DMS153 (cell line): ENCODE results near the gene OSM.

ENCODE experiments used
- DNase-seq: peaks from one replicate; lab custom pipeline; 2025; lab: John Stamatoyannopoulos, UW

Gene OSM

DNA sequence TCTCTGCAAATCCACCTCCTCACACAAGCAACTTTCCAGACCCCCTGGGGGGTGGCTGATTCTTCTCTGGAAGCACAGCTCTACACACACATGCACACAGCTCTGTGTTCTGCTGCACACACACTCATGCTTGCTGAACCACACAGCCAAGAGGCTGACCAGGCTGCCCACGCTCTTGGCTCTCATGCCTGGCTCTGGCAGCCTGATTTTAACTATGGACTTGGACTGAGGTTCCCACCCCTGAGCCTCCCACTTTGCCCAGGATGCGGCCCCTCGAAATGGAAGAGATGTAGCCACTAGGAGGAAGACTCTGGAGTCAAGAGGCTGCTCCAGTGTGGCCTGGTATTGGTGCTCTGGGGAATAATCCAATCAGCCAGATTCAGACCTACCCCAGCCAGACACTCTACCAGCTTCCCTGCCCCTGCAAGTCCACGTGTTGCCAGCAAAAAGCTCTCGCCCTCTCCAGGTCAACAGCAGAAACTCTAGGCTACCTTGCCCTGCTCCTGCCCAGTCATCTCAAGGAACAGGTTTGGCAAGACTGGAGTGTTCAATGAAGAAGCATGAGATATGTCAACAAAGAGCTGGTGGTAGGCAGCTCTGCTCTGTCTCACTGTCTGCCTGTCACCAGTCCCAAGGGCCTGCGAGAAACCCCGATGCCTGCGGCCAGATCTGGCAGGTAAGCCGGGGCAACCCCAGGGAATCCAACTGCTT lies 31.5 kb upstream of the OSM start:
- DNase-seq = no peak

DNA sequence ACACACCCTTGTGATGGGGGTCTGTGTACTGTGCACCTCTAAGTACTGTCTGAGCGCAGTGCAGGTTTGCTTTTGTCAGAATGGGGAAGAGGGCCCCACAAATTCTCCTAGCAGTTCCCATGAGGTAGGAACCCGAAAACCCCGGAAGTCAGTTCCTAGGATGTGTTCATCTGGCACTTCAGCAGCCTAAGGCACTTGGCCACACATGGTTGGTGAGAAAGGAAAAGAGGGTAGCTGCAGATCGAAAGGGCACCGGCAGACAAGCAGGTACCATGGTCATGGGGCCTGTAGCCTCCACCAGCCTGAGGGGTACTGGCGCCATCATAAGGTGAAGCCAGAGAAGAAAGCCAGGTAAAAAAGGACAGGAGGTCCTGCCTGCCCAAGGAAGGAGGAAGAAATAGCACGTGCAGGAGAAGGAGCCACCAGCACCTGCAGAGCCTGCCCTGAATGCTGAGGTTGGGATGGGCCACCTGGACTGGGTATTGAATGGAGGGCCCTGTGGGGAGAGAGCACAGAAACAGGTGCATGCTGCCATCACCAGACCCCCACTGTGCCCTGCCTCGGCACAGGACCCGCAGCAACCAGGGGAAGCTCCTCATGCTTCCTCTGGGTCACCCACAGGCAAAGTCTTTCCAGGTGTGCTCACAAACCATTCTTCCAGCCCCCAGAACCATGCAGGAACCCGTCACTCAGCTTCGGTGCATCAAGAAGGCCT lies 30.8 kb upstream of the OSM start:
- DNase-seq = no peak

DNA sequence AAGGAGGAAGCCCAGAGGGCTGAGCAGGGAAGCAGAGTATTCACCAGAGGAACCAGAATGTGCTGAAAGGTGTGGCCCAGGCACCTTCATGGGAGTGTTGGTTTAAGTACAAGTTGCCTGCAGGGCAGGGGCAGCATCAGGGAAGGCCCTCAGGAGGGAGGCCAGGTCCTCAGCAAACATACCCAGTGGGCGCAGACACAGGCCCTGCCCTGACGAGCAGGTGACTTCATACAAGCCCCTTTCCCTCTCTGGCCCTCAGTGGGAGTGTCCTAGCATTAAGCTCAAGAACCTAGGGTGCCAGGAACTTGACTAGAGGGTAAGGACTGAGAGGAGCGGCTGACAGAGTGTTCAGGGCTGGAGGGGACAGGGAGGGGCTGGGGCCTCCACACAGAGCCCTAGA lies 30.2 kb upstream of the OSM start:
- no peak for DNase-seq

DNA sequence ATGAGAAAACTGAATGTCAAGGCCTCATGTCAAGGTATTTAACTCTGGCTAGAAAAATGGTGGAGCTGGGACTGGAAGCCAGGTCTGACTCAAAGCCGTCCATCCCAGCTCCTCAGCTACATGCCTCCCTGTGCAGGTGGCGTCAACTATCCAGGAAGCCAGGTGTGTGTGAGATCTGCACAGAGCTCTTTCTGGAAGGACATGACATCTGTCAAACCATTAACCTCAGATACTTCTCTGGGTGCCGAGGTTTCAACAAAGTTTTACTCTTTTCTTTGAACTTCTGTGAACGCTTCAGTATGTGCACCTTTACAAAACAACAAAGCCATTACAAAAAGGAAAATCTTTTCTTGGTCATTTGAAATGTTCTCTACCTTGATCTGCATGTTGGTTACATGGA lies 29.7 kb upstream of the OSM start:
- DNase-seq = no peak

DNA sequence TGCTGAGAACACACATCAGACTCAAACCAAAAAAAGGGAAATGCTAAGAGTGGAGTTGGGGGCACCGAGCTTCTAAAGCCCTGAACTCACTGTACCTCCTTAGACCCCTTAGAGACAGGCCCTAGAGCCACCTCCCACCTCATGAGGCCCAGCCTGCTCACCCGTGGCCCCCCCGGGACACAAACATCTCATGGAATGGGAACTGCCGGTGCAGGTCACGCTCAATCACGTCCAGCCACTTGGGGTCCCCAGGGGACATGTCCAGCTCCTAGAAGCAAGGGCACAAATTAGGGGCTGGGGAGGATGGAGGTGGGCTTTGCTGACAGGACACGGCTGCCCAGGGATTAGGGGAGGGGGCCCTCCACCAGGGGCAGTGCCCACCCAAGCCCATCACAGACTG lies 28.9 kb upstream of the OSM start:
- no peak for DNase-seq

DNA sequence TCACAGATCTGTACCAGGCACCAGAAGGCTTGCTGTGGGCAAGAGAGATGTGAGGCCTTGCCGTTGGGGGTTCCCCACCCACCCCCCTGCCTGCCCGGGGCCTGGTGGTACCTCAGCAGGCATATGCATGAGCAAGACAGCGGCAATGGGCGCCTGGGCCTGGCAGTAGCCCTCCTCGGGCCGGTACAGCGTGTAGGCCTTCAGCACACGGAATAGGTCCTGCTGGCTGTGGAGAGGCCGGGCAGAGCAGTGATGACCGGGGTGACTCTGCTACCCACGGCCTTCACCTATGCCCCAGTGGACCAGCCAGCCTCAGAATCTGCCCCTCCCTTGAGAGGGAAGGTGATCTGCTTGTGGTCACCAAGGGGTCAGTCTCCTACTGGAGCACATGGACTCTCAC lies 28.2 kb upstream of the OSM start:
- no peak for DNase-seq

DNA sequence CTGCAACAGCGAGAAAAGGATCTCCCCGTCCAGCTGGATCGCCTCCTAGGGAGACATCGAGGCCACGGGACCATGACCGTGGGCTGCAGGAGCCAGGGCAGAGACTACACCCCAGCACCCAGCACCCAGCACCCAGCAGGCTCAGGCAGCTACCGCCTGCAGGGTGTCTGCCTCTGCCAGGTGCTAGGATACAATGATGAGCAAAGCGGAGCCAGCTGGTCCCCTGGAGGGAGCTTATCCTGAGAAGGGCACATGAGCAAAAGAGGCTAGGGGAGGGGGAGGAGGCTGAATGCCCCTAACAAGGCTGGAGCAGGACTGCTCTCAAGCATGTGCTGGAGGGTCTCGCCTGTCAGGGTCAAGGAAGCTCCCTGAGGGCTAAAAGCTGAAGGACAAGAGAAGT lies 27.4 kb upstream of the OSM start:
- no peak for DNase-seq

DNA sequence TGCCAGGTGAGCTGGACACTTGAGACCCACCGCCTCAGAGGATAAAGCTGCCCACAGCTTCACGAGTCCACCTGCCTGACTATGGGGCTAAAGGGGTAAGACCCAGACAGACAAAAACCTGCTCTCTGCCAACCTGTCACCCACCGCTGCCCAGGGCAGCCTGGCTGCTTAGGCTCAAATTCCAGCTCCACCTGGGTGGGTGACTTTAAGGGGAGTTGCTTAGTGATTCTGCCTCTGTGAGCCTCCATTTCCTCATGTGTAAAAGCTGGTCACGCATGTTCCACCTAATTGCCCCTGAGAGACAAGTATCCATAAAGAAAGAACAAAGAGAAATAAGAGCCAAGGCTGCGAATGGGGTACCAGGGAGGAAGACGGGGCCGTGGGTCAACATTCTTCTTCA lies 26.4 kb upstream of the OSM start:
- no peak for DNase-seq

DNA sequence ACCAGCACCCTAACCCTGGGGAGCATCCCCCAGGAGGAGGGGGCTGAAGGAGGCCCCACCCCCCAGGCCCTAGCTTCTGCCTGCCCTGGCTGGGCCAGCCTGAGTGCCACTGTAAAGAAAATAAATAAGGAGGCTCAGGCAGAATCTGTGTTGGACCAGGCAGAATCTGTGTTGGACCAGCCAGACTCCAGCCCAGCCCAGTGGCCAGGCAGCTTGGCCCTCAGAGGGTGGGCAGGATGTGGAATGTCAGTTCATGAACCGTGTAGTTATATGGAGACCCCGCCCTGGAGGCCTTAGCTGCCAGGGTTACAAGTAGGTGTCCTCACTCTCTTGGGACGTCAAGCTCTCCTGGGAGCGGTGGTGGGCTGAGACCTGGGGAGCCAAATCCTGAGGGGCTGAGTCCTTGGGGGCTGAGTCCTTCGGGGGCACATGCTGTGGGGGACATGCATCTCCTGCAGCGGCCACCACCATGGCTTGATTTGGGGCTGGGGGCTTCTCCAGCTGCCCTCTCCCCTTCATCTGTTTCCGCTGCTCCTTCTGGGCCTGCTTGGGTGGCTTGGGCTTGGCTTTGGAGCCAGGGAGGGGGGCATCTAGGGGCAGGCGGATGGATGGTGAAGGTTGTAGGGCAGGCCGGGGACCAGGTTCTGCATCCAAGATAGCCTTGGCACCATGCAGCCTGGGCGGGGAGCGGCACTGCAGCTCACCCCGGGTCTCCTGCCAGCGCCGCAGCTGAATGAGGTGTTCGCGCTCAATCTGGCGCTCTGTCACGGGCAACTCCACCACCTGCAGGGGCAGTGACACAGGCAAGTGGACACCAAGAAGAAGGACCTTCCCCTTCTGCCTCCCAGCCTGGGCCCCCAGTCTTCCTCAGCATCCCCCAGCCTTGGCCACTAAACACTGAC lies 25.7 kb upstream of the OSM start:
- no peak for DNase-seq

DNA sequence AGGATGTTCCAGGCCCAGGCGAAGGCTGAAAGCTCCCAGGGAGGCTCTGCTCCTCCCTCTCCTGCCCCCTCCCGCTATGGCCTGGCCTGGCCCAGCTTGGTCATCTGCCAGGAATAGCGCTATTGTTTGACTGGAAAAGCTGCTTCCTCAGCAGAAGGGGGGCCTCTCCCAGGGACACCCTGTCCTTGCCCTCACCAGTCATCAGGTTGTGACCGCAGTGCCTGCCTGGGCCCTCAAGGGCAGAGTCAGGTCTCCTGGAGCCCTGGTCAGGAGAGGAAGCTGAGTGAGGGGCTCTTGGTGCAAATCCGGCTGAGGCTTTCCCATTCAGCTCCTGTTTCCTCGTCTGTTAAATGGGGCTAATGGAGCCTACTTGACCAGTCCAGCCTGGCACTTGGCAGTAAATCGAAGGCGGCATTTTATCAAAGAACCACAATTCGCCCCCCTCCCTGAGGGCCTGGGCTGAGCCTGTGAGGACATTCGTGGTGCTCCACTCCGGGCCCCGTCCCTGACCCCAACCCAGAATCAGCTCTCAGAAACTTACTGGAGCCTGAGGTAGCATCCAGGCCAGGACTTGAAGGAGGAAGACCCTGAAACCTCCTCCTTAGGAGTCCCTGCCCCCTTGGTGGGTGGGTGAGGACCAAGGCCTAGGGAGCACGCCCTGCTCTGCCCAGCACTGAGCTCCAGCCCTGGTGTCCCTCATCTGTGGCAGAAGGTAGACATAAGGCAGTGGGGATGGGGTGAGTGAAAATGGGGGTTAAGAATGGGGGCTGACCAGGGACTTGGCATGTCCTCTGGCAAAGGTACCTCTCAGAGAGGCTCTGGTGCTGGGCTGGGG lies 24.6 kb upstream of the OSM start:
- peak; percentile 85 for DNase-seq

DNA sequence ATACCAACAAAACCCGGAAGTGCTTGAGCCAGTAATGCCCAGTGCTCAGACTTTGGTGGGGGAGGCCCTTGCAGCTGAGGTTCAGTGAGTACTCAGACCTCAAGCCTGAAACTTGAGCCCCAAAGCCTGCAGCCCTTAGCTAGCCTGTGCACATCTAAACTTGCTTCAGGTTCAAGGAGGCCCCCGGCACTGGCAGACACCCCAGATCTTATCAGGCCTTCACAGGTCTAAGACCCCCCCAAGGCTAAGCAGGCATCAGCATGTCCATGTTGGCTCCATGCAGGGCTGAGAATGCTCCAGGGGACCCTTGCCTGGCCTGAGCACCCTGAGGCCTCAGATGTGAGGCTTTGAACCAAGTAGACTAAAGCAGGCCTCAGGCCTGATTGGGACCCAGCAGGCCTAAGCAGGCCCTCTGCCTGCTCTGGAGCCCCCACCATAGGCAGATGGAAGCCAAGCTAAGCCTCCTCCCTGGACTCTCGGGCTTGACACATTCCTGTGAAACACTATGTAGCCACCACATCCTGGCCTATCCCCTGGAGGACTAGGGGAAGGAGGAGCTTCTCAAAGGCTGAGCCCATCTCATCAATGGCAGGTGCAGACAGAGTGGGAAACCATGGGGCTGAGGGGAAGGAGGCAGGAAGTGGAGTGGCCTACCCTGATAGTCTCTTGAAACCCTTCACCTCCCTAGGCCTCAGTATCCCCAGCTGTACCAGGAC lies 23.8 kb upstream of the OSM start:
- DNase-seq = peak; percentile 85

DNA sequence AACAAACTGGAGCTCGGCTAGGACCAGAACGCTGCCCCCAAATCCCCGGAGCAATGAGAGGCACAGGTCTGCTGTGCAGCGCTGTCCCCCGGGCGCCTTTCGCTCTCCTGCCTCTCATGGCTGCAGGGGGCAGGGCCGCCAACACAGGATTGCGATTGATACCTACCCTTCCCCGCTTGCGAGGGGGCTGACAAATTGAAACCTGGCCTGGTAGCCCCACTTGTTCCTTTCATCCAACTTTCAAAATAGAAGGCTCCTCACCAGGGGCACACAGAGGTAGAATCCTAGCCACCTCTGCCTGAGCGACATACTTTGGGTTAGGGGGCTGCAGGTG lies 23.3 kb upstream of the OSM start:
- no peak for DNase-seq

DNA sequence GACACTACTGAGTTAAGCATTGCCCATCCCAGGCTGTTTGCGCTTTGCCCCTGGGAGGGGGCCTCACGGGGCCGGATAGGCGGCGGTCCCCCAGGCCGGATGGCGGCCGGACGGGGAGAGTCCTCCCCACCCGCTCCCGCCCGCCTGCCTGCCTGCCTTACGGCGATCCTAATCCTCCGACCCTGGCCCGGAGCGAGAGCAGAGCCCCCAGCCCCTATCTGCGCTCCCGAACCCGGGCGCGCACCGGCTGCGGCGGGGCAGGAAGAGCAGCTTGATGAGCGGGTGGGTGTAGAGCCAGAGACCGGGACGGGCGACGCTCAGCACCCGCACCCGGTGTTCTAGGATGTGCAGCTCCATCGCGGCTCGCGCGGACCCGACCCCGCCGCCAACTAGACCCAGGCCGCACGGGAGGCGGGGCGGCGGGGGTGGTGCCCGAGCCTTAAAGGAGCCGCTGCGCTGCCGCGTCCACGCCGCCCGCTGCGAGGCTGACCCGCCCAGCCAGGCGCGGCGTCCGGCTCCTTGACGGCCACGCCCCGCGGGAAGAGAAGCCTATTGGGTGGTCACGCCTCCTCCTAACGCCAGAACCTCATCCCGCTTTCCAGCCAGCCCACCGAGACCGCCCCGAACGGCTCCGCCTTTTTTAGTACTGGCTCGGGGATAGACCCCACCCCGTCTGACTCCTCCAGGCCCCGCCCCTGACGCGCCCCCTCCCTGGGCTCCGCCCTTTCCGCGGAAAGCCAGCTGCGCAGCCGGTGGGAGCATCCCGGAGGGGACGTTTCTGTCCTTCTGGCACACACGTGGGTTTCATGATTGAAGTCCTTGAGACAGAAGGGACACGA lies 22.7 kb upstream of the OSM start, which contains the start of gene CASTOR1:
Gene CASTOR1 (minus strand): TSS at position 365 of the 839 bp plus-strand sequence. CDS start 8 bp downstream, at position 357.
- DNase-seq = peak; percentile 95

DNA sequence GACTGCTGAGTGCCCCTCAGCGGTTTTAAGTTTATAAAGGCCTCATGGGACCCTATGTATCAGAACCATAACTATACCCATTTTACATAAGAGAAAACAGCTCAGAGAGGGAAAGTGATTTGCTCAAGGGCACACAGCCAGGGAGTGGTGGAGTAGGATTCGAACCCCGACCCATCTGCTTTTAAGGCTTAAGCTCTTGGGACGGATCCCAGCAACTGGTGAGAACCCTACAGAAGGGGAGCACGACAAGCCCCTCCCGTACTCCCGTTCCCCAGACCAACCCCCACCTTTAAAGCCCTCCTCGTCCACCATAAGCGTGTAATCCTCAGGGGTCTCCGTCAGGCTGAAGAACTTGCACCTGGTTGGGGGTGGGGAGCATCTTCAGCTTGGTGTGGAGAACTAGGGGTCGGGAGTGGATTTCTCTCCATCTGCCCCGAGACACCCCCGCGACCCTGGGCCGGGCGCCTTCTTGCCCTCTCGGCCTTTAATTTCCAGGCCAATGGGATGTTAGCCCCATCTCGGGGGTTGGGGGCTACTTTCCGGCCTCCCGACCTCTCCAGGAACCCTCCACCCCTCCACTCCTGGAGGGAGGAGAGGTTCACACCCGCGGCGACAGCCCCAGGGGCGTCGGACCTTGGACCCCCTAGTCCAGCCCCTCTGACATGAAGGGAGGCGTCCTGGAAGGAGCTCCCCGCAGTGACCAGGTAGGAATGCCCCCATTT lies 21.9 kb upstream of the OSM start:
- DNase-seq = no peak

DNA sequence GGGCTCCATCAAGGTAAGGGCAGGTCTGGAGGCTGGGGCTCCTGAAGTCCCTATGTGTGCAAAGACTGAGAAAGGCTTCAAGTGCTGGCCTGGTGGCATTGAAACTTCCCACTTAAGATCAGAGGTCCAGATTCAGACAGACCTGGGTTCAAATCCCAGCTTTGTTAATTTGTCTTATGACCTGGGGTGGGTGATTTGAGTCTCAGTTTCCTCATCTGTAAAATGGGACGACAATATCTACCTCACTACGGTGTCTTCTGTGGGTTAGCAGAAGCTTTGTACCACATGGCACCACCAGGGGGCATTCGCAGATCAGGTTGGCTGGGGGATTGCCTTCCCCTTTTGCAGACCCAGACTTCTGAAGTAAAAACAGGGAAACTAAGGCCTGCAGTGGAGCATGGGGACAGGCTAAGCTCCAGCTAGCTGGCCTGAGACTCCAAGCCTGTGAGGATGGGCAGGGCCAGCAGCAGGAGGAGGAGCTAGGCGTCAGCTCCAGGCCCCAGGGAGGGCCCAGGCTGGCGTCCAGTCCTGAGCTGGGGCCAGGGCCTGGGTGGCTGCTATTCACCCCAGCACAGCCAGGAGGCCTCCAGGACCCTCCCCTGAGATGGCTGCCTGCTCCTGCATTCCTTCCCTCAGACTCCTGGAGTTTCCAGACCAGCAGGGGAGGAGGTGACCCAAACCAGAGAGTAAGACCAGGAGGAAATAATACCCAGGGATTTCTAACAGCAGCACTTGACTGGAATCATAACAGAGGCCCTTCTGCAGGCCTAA lies 21.2 kb upstream of the OSM start:
- DNase-seq = peak; percentile 61

DNA sequence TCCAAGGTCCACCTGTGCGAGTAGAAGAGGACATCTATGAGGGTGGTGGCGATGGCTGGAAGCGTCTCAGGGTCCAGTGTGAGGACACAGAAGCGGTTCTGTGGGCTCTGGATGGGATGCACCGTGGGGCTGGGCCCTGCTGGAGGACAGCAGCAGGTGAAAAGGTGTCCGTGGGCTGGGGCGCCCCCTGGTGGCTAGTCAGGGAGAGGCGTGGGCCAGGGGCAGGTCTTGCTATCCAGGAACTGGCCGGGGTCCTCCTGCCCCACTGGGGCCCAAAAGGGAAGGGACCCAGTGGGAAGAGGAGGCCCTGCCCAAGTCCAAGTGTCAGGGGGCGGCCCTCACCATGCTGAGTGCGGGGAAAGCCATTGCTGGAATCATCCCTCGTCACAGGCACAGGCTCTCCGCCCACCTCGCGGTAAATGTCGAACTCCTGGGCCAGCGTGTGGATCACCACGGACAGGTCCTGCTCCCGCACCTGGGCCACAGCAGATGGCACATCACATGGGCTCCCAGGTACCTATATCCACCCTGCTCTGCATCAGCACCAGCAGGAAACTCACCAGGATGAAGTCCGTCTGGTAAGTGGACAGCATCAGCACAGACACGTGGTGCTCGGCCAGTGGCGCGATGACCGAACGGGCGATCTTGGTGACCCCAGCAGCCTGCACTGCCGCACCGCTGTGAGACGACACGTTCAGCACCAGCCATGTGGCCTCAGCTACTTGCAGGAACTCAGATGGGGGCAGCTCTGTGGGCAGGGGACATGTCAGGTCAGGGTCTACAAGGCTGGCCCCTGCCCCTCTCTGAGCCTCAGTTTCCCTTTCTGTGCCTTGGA lies 20.4 kb upstream of the OSM start:
- peak; percentile 10 for DNase-seq

DNA sequence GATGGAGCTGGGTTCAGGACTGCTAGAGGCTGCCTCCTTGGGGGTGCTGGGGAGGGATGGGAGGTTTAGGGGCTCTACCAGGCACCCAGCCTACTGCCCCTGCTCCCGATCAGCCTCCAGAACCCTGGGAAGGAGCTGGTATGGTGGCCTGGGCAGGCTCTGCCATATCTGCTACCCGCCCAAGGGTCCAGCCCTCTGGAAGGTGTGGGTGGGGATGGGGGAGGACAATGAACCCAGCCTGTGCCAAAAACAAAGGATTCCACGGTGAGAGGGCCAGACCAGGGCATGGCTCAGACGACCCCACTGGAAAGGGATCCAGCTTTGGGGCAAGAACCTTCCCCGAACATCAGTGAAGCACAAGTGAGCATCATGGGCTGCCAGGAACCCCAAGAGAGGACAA lies 19.7 kb upstream of the OSM start:
- no peak for DNase-seq

DNA sequence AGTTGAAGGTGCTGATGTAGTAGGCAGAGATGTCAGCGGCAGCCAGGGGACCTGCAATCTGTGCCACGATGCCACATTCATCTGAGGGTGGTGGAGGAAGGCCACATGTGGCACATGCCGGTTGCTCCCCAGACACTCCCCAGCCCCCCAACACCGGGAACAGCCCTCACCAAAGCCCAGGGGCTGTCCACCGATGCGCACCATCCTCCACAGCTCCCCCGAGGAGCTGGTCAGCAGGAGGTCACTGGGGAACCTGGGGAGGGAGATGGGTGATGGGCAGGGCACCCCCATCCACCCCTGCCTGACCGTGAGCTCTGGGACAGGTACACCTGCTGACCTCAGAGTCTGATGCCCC lies 19.2 kb upstream of the OSM start:
- DNase-seq = no peak
